Measurements from ENCODE around the gene MGAT3.
"Not testable (repeated sequence)": the region's sequence is repeated elsewhere in the genome, so short reads cannot be mapped to it uniquely, and the experiment has no call there.

MGAT3 gene, protein sequence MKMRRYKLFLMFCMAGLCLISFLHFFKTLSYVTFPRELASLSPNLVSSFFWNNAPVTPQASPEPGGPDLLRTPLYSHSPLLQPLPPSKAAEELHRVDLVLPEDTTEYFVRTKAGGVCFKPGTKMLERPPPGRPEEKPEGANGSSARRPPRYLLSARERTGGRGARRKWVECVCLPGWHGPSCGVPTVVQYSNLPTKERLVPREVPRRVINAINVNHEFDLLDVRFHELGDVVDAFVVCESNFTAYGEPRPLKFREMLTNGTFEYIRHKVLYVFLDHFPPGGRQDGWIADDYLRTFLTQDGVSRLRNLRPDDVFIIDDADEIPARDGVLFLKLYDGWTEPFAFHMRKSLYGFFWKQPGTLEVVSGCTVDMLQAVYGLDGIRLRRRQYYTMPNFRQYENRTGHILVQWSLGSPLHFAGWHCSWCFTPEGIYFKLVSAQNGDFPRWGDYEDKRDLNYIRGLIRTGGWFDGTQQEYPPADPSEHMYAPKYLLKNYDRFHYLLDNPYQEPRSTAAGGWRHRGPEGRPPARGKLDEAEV

GRCh38 chr22:39456522-39457197 lies at the start of gene MGAT3:
TSS of gene MGAT3 (plus strand) at chr22:39457012. CDS start at chr22:39487348, 30,336 bp downstream.
- DNase-seq (ENCODE audit: low read depth), result no peak

DNA sequence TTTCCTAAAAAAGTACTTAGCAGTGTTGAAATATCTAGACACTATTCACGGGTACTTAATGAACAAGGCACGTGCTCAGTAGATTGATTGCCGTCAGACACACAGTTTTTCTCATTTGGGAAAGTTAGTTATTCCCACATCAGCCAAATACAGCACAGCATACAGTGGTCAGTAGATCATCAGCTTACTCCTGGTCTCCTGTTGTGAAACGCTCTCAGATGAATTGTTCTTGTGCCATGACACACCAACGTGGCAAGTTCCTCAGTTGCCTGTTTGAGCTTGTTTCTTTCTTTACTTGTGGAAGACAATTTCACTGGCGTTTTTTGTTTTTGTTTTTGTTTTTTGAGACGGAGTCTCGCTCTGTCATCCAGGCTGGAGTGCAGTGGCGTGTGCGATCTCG lies 48.6 kb upstream of the MGAT3 start:
- no peak for DNase-seq (ENCODE audit: low read depth)

GRCh38 chr22:39408807-39409206 lies 48.0 kb upstream of the MGAT3 start:
- no peak for DNase-seq (ENCODE audit: low read depth)

DNA sequence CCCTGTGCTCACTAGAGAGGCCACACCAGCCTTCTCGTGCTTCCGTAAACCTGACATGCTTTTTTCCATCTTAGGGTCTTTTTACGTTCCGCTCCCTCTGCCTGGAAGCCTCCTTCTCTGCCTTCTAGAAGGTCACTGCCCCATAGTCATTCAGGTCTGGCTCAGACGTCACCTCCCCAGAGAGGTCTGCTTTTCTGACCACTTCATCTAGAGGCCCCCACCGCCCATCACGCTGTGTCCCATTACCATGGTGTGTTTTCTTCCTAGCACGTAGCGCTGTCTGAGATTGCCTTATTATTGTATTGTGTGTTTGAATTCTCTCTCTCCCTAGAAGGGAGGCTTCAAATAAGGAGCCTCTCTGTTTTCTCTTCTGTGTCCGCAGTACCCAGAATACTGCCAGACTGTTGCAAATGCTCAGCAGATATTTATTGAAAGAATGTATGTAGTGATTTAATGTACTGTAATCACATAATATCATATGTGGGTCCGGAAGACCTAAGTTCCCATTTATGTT lies 47.2 kb upstream of the MGAT3 start:
- DNase-seq (ENCODE audit: low read depth), result no peak

DNA sequence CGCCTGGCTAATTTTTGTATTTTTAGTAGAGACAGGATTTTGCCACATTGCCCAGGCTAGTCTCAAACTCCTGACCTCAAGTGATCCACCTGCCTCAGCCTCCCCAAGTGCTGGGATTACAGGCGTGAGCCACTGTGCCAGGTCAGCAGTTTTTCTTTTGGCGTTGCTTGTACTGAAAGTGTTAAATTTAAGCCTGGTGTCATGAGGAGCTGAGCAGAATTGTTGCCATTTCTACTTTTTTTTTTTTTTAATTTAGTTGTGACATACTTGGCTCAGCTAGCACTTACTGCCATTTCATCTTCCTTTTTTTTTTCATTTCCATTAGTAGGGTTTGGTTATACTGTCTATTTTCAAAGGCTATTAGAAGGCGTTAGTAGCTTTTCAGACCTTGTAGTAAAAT lies 46.5 kb upstream of the MGAT3 start:
- no peak for DNase-seq (ENCODE audit: low read depth)

GRCh38 chr22:39411828-39412365 lies 44.9 kb upstream of the MGAT3 start:
- DNase-seq (ENCODE audit: low read depth), result not testable (repeated sequence)

DNA sequence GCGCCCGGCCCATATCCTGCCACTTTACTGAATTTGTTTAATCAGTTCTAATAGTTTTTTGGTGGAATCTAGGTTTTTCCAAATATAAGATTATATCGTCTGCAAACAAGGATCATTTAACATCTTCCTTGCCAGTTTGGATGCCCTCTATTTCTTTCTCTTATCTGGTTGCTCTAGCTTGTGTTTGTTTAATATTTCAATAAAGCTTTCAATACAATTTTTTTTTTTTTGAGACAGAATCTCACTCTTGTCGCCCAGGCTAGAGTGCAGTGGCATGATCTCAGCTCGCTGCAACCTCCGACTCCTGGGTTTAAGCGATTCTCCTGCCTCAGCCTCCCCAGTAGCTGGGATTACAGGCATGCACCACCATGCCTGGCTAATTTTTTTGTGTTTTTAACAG lies 43.6 kb upstream of the MGAT3 start:
- not testable (repeated sequence) for DNase-seq (ENCODE audit: low read depth)

DNA sequence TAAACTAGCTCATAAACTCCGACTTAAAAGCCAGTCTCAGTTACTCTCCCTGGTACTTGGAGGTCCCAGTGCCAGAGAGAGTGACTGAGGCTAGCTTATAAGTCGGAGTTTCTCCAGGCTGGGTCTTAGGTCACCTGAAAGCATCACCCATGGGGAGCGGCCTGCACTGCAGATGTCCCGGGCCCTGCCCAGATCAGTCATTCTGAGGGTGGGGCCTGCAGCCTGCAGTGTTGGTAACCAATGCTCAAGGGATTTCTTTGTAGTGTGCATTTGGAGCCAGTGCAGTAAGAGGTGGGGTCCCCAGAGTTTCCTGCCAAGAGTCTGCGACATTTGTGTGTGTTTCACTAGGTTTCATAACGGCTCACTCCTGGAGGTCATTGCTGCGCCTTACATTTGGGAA lies 42.4 kb upstream of the MGAT3 start:
- DNase-seq (ENCODE audit: low read depth), result no peak

GRCh38 chr22:39414886-39415285 lies 41.9 kb upstream of the MGAT3 start:
- DNase-seq (ENCODE audit: low read depth), result no peak

DNA sequence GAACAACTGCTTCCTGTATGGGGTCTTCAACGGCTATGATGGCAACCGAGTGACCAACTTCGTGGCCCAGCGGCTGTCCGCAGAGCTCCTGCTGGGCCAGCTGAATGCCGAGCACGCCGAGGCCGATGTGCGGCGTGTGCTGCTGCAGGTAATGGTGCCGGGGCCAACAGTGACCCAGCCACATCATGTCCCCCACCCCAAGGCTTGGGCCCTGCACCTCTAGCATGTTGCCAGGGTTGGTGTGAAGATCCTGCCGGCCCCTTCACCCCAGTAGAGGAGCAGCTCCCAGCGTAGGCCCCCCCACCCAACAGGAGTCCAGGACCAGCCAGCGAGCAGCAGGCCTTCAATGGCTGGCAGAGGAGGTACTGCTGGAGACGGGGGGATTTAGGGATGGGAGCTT lies 41.3 kb upstream of the MGAT3 start:
- DNase-seq (ENCODE audit: low read depth), result no peak

- no peak for DNase-seq (ENCODE audit: low read depth)
Observed at GRCh38 chr22:39416319-39416718, 40.5 kb upstream of the MGAT3 start.

- DNase-seq (ENCODE audit: low read depth), result no peak
Observed at GRCh38 chr22:39417641-39418040, 39.2 kb upstream of the MGAT3 start.

DNA sequence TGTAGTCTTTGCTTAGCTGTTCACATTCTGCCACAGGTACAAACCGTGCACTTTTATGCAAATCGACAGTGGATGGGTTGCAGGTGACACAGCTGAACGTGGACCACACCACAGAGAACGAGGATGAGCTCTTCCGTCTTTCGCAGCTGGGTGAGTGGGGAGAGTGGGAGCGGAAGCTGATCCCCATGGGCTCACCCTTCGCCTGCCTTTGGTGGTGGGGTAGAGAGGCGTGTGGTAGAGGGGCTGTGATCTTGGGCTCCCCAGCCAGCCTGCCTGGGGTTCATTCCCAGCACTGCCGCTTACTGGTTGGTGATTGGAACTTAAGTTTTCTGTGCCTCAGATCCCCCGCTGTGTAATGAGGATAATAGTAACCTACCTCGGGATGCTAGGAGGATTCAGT lies 38.1 kb upstream of the MGAT3 start:
- no peak for DNase-seq (ENCODE audit: low read depth)

DNA sequence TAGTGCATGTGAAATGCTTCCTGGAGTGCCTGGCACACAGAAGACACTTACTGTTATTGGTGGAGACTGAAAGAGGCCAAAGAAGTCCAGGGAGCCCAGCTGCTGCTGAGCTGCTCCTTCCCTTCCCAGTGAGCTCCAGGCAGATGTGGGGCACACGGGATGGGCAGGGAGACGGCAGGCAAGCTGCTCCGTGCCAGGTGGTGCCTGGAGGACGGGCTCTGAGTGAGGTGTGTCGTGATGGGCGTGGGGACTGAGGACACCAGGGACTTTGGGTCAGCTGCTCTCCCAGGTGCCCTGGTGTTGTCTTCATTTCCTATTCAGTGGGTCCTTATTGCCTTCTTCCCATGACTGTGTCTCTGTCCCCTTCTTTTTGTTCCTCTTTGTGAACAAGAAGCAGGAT lies 37.7 kb upstream of the MGAT3 start:
- no peak for DNase-seq (ENCODE audit: low read depth)

DNA sequence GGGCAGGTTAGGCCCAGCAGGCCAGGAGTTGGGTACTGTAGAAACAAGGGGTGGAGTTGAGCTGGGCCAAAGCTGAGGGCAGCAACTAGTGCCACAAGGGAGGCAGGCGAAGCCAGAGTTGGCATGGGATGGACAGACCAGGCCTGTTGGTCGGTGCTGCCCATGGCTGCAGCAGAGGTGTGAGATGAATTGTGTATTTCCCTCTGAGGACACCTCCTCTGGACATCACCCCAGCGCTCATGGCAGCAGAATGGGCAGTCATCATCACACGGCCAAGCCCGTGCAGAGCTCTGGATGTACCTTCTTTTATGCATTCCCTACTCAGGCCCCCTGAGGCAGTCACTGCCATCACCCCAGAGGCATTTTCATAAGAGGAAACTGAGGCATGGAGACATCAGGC lies 36.9 kb upstream of the MGAT3 start:
- no peak for DNase-seq (ENCODE audit: low read depth)

DNA sequence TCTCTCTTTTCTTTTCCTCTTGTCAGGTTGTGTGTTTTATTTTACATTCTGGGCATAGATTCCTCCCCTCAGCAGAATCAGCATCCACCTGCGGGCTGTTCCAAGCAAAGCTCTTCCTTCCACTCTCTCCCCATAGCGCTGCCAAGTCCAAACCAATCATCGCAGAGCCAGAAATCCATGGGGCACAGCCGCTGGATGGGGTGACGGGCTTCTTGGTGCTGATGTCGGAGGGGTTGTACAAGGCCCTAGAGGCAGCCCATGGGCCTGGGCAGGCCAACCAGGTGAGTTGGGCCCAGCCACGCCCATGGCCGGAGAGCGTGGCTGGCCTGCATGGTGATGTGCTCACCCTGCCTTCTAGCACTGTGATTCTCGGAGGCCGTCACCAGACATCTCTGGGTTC lies 35.1 kb upstream of the MGAT3 start:
- DNase-seq (ENCODE audit: low read depth), result no peak

GRCh38 chr22:39422101-39422500 lies 34.7 kb upstream of the MGAT3 start:
- no peak for DNase-seq (ENCODE audit: low read depth)

DNA sequence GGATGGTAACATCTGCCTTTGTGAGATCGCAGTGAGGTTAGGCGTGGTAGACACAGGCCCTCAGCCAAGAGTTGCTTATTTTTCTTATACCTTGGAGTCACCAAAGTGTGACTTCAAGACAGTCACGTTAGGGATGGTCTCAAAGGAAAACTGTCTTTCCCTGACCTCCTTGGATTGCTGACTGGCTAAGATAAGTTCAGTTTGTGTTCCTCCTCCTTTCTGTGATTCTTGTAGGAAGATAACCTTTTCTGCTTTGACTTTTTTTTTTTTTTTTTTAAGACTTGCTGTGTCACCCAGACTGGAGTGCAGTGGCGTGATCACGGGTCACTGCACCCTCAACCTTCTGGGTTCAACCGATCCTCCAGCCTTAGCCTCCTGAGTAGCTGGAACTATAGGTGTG lies 34.1 kb upstream of the MGAT3 start:
- no peak for DNase-seq (ENCODE audit: low read depth)

GRCh38 chr22:39423976-39424375 lies 32.8 kb upstream of the MGAT3 start:
- no peak for DNase-seq (ENCODE audit: low read depth)

DNA sequence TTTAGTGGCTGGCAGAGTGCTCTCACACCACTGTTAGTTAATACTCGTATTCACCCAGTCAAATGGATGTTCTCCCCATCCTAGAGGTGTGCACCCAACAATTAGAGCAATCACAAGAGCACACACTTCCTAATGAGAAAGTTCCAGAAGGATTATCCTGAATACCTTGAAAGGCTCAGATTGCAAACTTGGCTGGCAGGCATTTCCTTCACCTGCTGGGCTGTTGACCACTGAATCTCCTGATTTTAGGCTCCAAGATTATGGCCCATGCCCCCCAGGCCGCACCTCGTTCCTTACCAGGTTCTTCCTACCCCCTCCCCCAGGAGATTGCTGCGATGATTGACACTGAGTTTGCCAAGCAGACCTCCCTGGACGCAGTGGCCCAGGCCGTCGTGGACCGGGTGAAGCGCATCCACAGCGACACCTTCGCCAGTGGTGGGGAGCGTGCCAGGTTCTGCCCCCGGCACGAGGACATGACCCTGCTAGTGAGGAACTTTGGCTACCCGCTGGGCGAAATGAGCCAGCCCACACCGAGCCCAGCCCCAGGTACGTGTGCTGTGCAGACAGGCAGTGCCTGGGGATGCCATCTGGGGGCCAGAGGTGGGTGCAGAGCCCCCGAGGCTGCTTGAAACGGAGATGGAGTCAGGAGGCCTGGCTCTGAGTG lies 30.3 kb upstream of the MGAT3 start:
- no peak for DNase-seq (ENCODE audit: low read depth)

GRCh38 chr22:39427751-39428596 lies 28.8 kb upstream of the MGAT3 start:
- DNase-seq (ENCODE audit: low read depth), result no peak
